ENCODE data around the gene ATP10A.

GRCh38 chr15:25705433-25706115 lies 157.6 kb downstream of the ATP10A start:
- no peak for TF ChIP-seq POLR2AphosphoS5 (IDR thresholded peaks at IDR 0.05; ENCODE audit: borderline replicate concordance, low read depth, low read length)
- no peak for TF ChIP-seq EZH2 (IDR thresholded peaks at IDR 0.05)
